K562 treated with DMSO at 1 percent for 24 hours (cell line): Measurements from ENCODE around the gene KIFC1. TPM values are rescaled to one million over a fixed set of nuclear protein-coding genes. Genes with fewer than 3 reads are reported as not detected.

Experiments
- total RNA-seq: library from RNA; unstranded; fragments of 300-600 nt; gene quantifications from 2 replicates; pipeline ENCODE4 v1.2.3, GENCODE V29; 2022; ENCODE audit warnings: low read depth; ENCODE audit not compliant: insufficient read depth

KIFC1 gene
- total RNA-seq = 124 and 134 TPM in 2 replicates

GRCh38 chr6:33391278-33391921 is at the start of gene KIFC1:
Gene KIFC1 (plus strand): TSS chr6:33391823. CDS start chr6:33391986, 163 bp downstream.

GRCh38 chr6:33410711-33411631 is 19.3 kb downstream of the KIFC1 start, which contains the start of gene PHF1:
Gene PHF1 (plus strand): TSS chr6:33411014. CDS start chr6:33412264, 1,250 bp downstream.

GRCh38 chr6:33417903-33418689 is 26.5 kb downstream of the KIFC1 start, which contains the start of gene CUTA:
Gene CUTA (minus strand): TSS chr6:33418107. CDS start chr6:33418000, 107 bp downstream.

GRCh38 chr6:33419580-33420490 is 28.2 kb downstream of the KIFC1 start, which contains the start of gene SYNGAP1:
Gene SYNGAP1 (plus strand): TSS chr6:33420065. CDS start chr6:33420265, 200 bp downstream.

GRCh38 chr6:33454009-33454946 is 62.7 kb downstream of the KIFC1 start, which contains the start of gene ZBTB9:
Gene ZBTB9 (plus strand): TSS chr6:33454576. CDS start chr6:33455101, 525 bp downstream.

Other genes starting within 250 kb of the KIFC1 start
- gene COL11A2, start 199.4 kb upstream of the KIFC1 start, total RNA-seq = 0.25 TPM in 2 replicates
- 42.1 and 43.1 TPM in 2 replicates for gene RXRB, start 191.2 kb upstream of the KIFC1 start, total RNA-seq
- gene SLC39A7, start 191.0 kb upstream of the KIFC1 start, total RNA-seq = 159 and 162 TPM in 2 replicates
- gene HSD17B8, start 187.2 kb upstream of the KIFC1 start, total RNA-seq = 20.2 and 25.9 TPM in 2 replicates
- 82.7 and 82.9 TPM in 2 replicates for gene RING1, start 183.3 kb upstream of the KIFC1 start, total RNA-seq
- 42.4 and 43.5 TPM in 2 replicates for gene VPS52, start 119.9 kb upstream of the KIFC1 start, total RNA-seq
- 11,722 and 11,744 TPM in 2 replicates for gene RPS18, start 119.7 kb upstream of the KIFC1 start, total RNA-seq
- 5.7 and 6.9 TPM in 2 replicates for gene B3GALT4, start 114.7 kb upstream of the KIFC1 start, total RNA-seq
- 51.7 and 61.6 TPM in 2 replicates for gene WDR46, start 102.6 kb upstream of the KIFC1 start, total RNA-seq
- gene PFDN6, start 102.2 kb upstream of the KIFC1 start, total RNA-seq = 148 and 157 TPM in 2 replicates
- 29.8 and 32.5 TPM in 2 replicates for gene RGL2, start 92.9 kb upstream of the KIFC1 start, total RNA-seq
- gene TAPBP, start 77.7 kb upstream of the KIFC1 start, total RNA-seq = 206 and 216 TPM in 2 replicates
- gene ZBTB22, start 74.1 kb upstream of the KIFC1 start, total RNA-seq = 16.2 and 18.1 TPM in 2 replicates
- gene DAXX, start 68.9 kb upstream of the KIFC1 start, total RNA-seq = 64.0 and 65.4 TPM in 2 replicates
- gene PHF1, start 19.2 kb downstream of the KIFC1 start, total RNA-seq = 78.1 and 78.5 TPM in 2 replicates
- gene CUTA, start 26.3 kb downstream of the KIFC1 start, total RNA-seq = 408 and 423 TPM in 2 replicates
- 8.1 and 8.4 TPM in 2 replicates for gene SYNGAP1, start 28.2 kb downstream of the KIFC1 start, total RNA-seq
- gene ZBTB9, start 62.8 kb downstream of the KIFC1 start, total RNA-seq = 11.0 and 13.7 TPM in 2 replicates
- 33.3 and 36.6 TPM in 2 replicates for gene BAK1, start 188.5 kb downstream of the KIFC1 start, total RNA-seq
- gene ITPR3, start 229.5 kb downstream of the KIFC1 start, total RNA-seq = 17.1 and 18.9 TPM in 2 replicates